ENCODE data around the gene KLK5.

DNA sequence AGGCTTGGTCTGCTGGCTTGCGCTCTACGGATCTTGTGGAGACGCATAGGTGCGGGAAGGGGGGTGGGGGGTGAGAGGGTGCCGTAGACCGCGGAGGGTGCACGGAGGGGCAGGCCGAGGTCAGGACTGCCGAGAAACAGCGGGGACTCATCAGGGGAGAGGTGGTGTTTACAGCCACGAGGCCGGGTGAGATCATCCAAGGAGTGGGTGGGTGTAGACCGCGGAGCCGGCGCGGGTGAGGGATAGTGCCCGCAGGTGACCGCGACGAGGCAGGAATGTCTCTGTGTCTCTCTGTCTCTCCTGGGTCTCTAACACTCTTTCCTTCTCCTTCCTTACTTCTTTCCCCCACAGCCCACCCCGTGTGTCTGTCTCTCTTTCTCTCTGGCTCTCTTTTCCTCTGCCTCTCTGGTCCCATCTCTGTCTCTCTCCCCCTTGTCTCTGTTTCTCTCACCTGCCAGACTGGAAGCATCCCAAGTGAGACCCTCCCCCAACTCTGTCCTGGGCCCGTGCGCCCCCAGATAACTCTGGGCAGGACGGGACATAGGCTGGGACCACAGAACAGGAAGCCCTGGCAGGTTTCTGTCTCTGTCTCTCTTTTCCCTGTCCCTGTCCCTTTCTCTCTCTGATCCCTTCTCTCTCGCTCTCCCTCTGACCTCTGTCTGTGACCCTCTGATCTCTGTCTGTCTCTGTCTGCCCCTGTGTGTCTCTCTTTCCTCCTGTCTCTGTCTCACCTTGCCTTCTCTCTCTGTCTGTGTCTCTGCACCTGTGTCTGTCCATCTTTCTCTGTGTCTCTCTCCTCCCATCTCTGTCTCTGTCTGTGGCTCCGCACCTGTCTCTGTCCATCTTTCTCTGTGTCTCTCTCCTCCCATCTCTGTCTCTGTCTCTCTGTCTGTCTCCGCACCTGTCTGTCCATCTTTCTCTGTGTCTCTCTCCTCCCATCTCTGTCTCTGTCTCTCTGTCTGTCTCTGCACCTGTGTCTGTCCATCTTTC is 39.8 kb downstream of the KLK5 start:
- TF ChIP-seq, protein P1, sequence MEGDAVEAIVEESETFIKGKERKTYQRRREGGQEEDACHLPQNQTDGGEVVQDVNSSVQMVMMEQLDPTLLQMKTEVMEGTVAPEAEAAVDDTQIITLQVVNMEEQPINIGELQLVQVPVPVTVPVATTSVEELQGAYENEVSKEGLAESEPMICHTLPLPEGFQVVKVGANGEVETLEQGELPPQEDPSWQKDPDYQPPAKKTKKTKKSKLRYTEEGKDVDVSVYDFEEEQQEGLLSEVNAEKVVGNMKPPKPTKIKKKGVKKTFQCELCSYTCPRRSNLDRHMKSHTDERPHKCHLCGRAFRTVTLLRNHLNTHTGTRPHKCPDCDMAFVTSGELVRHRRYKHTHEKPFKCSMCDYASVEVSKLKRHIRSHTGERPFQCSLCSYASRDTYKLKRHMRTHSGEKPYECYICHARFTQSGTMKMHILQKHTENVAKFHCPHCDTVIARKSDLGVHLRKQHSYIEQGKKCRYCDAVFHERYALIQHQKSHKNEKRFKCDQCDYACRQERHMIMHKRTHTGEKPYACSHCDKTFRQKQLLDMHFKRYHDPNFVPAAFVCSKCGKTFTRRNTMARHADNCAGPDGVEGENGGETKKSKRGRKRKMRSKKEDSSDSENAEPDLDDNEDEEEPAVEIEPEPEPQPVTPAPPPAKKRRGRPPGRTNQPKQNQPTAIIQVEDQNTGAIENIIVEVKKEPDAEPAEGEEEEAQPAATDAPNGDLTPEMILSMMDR (IDR thresholded peaks at IDR 0.05): no peak
- TF ChIP-seq POLR2A (IDR thresholded peaks at IDR 0.05): no peak

Measured in Peyer's patch (tissue), 4 donors.